GM23338 (cell line): ENCODE results near the gene MTMR1. TPM values are rescaled to one million over a fixed set of nuclear protein-coding genes. Genes with fewer than 3 reads are reported as not detected.

Experiments
- ATAC-seq: fragments of 200-7000 bp; cut with Tn5 transposase; 3 replicates; pipeline ENCODE4 v1.9.1; 2020
- DNase-seq: peaks from one replicate; pipeline ENCODE4 v3.0.0-alpha.2; 2015; ENCODE audit warnings: low spot score
- H2AFZ ChIP-seq: fragments of 200-600 bp; sonication (generic); 2 replicates; pipeline ENCODE4 v1.8.0; 2016; ENCODE audit warnings: antibody characterized with exemption, mild to moderate bottlenecking, moderate library complexity
- H3F3A ChIP-seq: fragments of 200-600 bp; sonication (generic); replicated peaks from 2 replicates; pipeline ENCODE4 v1.8.0; 2017; ENCODE audit warnings: antibody characterized with exemption, mixed run types, low read depth
- H3K27ac ChIP-seq: fragments of 200-600 bp; sonication (generic); 2 replicates; pipeline ENCODE4 v1.6.1; 2016; ENCODE audit warnings: low read depth
- H3K27me3 ChIP-seq: fragments of 200-600 bp; sonication (generic); 2 replicates; pipeline ENCODE4 v1.8.0; 2016; ENCODE audit warnings: mild to moderate bottlenecking, mixed run types, moderate library complexity; ENCODE audit not compliant: insufficient read depth
- H3K36me3 ChIP-seq: fragments of 200-600 bp; sonication (generic); 2 replicates; pipeline ENCODE4 v1.8.0; 2016; ENCODE audit warnings: mild to moderate bottlenecking; ENCODE audit not compliant: insufficient read depth
- H3K4me1 ChIP-seq: fragments of 200-600 bp; sonication (generic); 2 replicates; pipeline ENCODE4 v1.8.0; 2016; ENCODE audit warnings: mild to moderate bottlenecking, moderate library complexity; ENCODE audit not compliant: insufficient read depth
- H3K4me2 ChIP-seq: fragments of 200-600 bp; sonication (generic); 2 replicates; pipeline ENCODE4 v1.7.1; 2017; ENCODE audit warnings: mixed run types
- H3K4me3 ChIP-seq: fragments of 200-600 bp; sonication (generic); 2 replicates; pipeline ENCODE4 v1.6.1; 2016; ENCODE audit warnings: mixed run types
- H3K79me2 ChIP-seq: fragments of 200-600 bp; sonication (generic); replicated peaks from 2 replicates; pipeline ENCODE4 v1.8.0; 2017; ENCODE audit warnings: mild to moderate bottlenecking; ENCODE audit not compliant: insufficient read depth
- H3K9me2 ChIP-seq: fragments of 200-600 bp; sonication (generic); 2 replicates; pipeline ENCODE4 v1.8.0; 2017; ENCODE audit not compliant: insufficient read depth
- H4K20me1 ChIP-seq: fragments of 200-600 bp; sonication (generic); replicated peaks from 2 replicates; pipeline ENCODE4 v1.8.0; 2017; ENCODE audit warnings: mild to moderate bottlenecking; ENCODE audit not compliant: insufficient read depth
- H3K27ac Mint-ChIP-seq: 2 replicates; pipeline ENCODE4 v1.8.0; 2020; ENCODE audit warnings: inconsistent platforms, mild to moderate bottlenecking, moderate library complexity, mixed read lengths
- H3K27me3 Mint-ChIP-seq: 3 replicates; pipeline ENCODE4 v1.8.0; 2022; ENCODE audit warnings: low read depth, mild to moderate bottlenecking, moderate library complexity, mixed read lengths, inconsistent platforms; ENCODE audit not compliant: insufficient read depth, poor library complexity
- H3K36me3 Mint-ChIP-seq: 3 replicates; pipeline ENCODE4 v1.8.0; 2021; ENCODE audit warnings: low read depth, mild to moderate bottlenecking, inconsistent platforms, moderate library complexity, mixed read lengths
- H3K4me1 Mint-ChIP-seq: 3 replicates; pipeline ENCODE4 v1.8.0; 2020; ENCODE audit warnings: mild to moderate bottlenecking, inconsistent platforms, mixed read lengths
- H3K4me3 Mint-ChIP-seq: 3 replicates; pipeline ENCODE4 v1.8.0; 2021; ENCODE audit warnings: moderate library complexity, mild to moderate bottlenecking, inconsistent platforms, mixed read lengths
- H3K9me3 Mint-ChIP-seq: 3 replicates; pipeline ENCODE4 v1.8.0; 2020; ENCODE audit warnings: moderate library complexity, mild to moderate bottlenecking, inconsistent platforms, mixed read lengths
- CREB1 ChIP-seq: fragments of 250-450 bp; sonication (Bioruptor Pico); IDR thresholded peaks from 2 replicates; pipeline ENCODE4 v1.5.0; 2020; ENCODE audit warnings: low read depth, mild to moderate bottlenecking, moderate library complexity
- ETS1 ChIP-seq: IDR thresholded peaks from 2 replicates; pipeline ENCODE4 v1.6.1; 2016; ENCODE audit warnings: antibody characterized with exemption
- EZH2 ChIP-seq: fragments of 200-600 bp; sonication (generic); IDR thresholded peaks from one replicate; pipeline ENCODE4 v1.8.0; 2017; ENCODE audit warnings: antibody characterized with exemption, mild to moderate bottlenecking, low read depth; ENCODE audit not compliant: unreplicated experiment
- EZH2phosphoT487 ChIP-seq: fragments of 200-600 bp; sonication (generic); IDR thresholded peaks from one replicate; pipeline ENCODE4 v1.8.1; 2018; ENCODE audit warnings: antibody characterized with exemption; ENCODE audit not compliant: unreplicated experiment
- JUNB ChIP-seq: IDR thresholded peaks from one replicate; pipeline ENCODE4 v1.6.1; 2016; ENCODE audit warnings: antibody characterized with exemption; ENCODE audit not compliant: unreplicated experiment
- NANOG ChIP-seq: IDR thresholded peaks from 2 replicates; pipeline ENCODE4 v1.6.1; 2016; ENCODE audit warnings: antibody characterized with exemption, borderline replicate concordance
- POLR2AphosphoS5 ChIP-seq: IDR thresholded peaks from 2 replicates; pipeline ENCODE4 v1.6.1; 2016; ENCODE audit warnings: antibody characterized with exemption, low read depth
- REST ChIP-seq: IDR thresholded peaks from one replicate; pipeline ENCODE4 v1.6.1; 2018; ENCODE audit warnings: antibody characterized with exemption; ENCODE audit not compliant: unreplicated experiment
- STAT1 ChIP-seq: IDR thresholded peaks from one replicate; pipeline ENCODE4 v1.6.1; 2016; ENCODE audit warnings: antibody characterized with exemption; ENCODE audit not compliant: unreplicated experiment
- ZNF114 ChIP-seq: fragments of 250-450 bp; sonication (Bioruptor Pico); IDR thresholded peaks from 2 replicates; pipeline ENCODE4 v1.5.0; 2020; ENCODE audit warnings: mild to moderate bottlenecking, moderate library complexity
- ZNF331 ChIP-seq: fragments of 250-450 bp; sonication (Bioruptor Pico); IDR thresholded peaks from 2 replicates; pipeline ENCODE4 v1.5.0; 2020; ENCODE audit warnings: low read depth, mild to moderate bottlenecking, moderate library complexity
- polyA plus RNA-seq: library from polyadenylated mRNA; unstranded; fragments of >200 nt; fragmentation: Nextera tagmentation; extraction: Ambion mirVana; gene quantifications from 2 replicates; pipeline ENCODE4 v1.2.1, GENCODE V29; 2016
- total RNA-seq: library from RNA; depleted of rRNA; stranded (reverse); fragments of >200 nt; shearing (Covaris generic); gene quantifications from 2 replicates; pipeline ENCODE4 v1.2.3, GENCODE V29; 2014
- TF ChIP-seq, protein P1 (sequence below): fragments of 250-450 bp; sonication (Bioruptor Pico); IDR thresholded peaks from 2 replicates; pipeline ENCODE4 v1.5.0; 2020; ENCODE audit warnings: mild to moderate bottlenecking, moderate library complexity

MTMR1 gene
- total and polyA plus RNA-seq, 2 experiments from 2014 or later = 4.5 to 19.1 TPM

- TF ChIP-seq, protein P1, sequence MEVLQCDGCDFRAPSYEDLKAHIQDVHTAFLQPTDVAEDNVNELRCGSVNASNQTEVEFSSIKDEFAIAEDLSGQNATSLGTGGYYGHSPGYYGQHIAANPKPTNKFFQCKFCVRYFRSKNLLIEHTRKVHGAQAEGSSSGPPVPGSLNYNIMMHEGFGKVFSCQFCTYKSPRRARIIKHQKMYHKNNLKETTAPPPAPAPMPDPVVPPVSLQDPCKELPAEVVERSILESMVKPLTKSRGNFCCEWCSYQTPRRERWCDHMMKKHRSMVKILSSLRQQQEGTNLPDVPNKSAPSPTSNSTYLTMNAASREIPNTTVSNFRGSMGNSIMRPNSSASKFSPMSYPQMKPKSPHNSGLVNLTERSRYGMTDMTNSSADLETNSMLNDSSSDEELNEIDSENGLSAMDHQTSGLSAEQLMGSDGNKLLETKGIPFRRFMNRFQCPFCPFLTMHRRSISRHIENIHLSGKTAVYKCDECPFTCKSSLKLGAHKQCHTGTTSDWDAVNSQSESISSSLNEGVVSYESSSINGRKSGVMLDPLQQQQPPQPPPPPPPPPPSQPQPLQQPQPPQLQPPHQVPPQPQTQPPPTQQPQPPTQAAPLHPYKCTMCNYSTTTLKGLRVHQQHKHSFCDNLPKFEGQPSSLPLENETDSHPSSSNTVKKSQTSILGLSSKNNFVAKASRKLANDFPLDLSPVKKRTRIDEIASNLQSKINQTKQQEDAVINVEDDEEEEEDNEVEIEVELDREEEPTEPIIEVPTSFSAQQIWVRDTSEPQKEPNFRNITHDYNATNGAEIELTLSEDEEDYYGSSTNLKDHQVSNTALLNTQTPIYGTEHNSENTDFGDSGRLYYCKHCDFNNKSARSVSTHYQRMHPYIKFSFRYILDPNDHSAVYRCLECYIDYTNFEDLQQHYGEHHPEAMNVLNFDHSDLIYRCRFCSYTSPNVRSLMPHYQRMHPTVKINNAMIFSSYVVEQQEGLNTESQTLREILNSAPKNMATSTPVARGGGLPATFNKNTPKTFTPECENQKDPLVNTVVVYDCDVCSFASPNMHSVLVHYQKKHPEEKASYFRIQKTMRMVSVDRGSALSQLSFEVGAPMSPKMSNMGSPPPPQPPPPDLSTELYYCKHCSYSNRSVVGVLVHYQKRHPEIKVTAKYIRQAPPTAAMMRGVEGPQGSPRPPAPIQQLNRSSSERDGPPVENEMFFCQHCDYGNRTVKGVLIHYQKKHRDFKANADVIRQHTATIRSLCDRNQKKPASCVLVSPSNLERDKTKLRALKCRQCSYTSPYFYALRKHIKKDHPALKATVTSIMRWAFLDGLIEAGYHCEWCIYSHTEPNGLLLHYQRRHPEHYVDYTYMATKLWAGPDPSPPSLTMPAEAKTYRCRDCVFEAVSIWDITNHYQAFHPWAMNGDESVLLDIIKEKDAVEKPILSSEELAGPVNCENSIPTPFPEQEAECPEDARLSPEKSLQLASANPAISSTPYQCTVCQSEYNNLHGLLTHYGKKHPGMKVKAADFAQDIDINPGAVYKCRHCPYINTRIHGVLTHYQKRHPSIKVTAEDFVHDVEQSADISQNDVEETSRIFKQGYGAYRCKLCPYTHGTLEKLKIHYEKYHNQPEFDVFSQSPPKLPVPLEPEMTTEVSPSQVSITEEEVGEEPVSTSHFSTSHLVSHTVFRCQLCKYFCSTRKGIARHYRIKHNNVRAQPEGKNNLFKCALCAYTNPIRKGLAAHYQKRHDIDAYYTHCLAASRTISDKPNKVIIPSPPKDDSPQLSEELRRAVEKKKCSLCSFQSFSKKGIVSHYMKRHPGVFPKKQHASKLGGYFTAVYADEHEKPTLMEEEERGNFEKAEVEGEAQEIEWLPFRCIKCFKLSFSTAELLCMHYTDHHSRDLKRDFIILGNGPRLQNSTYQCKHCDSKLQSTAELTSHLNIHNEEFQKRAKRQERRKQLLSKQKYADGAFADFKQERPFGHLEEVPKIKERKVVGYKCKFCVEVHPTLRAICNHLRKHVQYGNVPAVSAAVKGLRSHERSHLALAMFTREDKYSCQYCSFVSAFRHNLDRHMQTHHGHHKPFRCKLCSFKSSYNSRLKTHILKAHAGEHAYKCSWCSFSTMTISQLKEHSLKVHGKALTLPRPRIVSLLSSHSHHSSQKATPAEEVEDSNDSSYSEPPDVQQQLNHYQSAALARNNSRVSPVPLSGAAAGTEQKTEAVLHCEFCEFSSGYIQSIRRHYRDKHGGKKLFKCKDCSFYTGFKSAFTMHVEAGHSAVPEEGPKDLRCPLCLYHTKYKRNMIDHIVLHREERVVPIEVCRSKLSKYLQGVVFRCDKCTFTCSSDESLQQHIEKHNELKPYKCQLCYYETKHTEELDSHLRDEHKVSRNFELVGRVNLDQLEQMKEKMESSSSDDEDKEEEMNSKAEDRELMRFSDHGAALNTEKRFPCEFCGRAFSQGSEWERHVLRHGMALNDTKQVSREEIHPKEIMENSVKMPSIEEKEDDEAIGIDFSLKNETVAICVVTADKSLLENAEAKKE (CRISPR knock-in tag) = no peak
- TF ChIP-seq STAT1 (no peak), CREB1 (CRISPR knock-in tag) (no peak), ETS1 (no peak), EZH2phosphoT487 (no peak)
Measured at GRCh38 chrX:150736475-150736874, 43.3 kb downstream of the MTMR1 start (continued).

DNA sequence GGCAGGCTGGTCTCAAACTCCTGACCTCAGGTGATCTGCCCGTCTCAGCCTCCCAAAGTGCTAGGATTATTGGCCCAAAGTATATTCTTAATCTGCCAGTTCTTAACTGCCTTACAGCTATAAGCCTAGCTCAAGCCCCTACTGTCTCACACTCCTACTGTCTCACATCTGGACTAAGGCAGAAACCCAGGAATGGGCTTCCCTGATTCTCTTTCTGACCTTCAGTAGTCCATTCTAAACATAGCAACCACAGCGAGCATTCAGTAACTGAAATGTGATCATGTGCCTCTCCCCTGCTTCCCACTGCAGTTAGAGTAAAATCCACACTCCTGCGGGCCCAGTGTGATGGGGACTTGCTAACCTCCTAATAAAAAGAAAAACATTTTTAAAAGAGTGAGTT lies 58.9 kb downstream of the MTMR1 start:
- Histone ChIP-seq H3K27ac (no peak overlapping the region), H3K4me1 (no peaks in the 10 kb centered on the region), H3K79me2 (no peaks in the 10 kb centered on the region), H3F3A (no peaks in the 10 kb centered on the region), H4K20me1 (no peaks in the 10 kb centered on the region), H3K36me3 (0 out of 2 replicates have a peak, but pooled peaks cover 3% of the 10 kb centered on the region), H3K27me3 (no peaks in the 10 kb centered on the region), H3K4me2 (no peak overlapping the region), H2AFZ (no peak overlapping the region), H3K4me3 (no peak overlapping the region), H3K9me2 (no peaks in the 10 kb centered on the region)
- Mint-ChIP-seq H3K27ac (no peak overlapping the region), H3K36me3 (peaks cover 12% of the 10 kb centered on the region; the same call in 2 of the 3 replicates), H3K4me1 (no peaks in the 10 kb centered on the region), H3K4me3 (no peak overlapping the region), H3K9me3 (no peaks in the 10 kb centered on the region), H3K27me3 (no peaks in the 10 kb centered on the region)
- no peak for ATAC-seq
- no peak for DNase-seq
- TF ChIP-seq REST (no peak), POLR2AphosphoS5 (no peak), JUNB (no peak), ETS1 (no peak), EZH2 (no peak), NANOG (no peak), ZNF331 (no peak), ZNF114 (CRISPR knock-in tag) (no peak), EZH2phosphoT487 (no peak), CREB1 (CRISPR knock-in tag) (no peak)
